ENCODE measurements around the gene LIAS.
A peak's percentile ranks its signal among the peaks of the same experiment; 100 is the strongest.
"Not testable (repeated sequence)": the region's sequence is repeated elsewhere in the genome, so short reads cannot be mapped to it uniquely, and the experiment has no call there.

The LIAS gene

GRCh38 chr4:39458505-39459300 is at the start of gene LIAS, which contains the start of gene RPL9:
Gene LIAS (plus strand): TSS chr4:39459056. CDS start chr4:39459118, 62 bp downstream.
Gene RPL9 (minus strand): TSS chr4:39458922. CDS start chr4:39458439, 483 bp downstream.
- peak; percentile 99 for DNase-seq

GRCh38 chr4:39410415-39410814 is 48.4 kb upstream of the LIAS start:
- DNase-seq, result no peak

GRCh38 chr4:39411561-39411960 is 47.3 kb upstream of the LIAS start:
- not testable (repeated sequence) for DNase-seq

DNA sequence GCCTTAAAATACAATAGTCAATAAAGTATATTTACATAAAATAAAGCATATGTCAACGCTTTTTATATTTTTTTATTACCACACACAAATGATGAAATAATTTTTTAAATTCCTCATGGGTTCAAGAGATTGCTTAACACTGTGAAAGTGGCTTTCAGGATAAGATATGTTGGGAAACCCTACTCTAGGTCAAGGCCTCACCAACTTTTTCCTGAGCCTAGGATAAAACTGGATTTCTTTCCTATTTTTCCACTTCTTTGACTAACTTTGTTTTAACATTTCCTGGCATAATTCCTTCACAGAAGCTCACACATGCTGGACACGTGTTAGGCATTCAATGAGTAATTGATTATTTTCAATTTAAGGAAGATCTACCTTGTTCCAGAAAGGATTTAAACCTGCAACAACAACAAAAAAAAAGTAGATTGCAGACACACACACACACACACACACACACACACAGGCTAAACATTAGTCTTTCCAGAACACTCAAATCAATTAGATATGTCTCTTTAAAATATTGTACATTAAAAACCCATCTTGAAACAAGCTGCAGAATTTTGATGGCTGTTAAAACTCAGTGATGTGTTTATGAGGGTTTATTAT is 43.1 kb upstream of the LIAS start:
- no peak for DNase-seq

DNA sequence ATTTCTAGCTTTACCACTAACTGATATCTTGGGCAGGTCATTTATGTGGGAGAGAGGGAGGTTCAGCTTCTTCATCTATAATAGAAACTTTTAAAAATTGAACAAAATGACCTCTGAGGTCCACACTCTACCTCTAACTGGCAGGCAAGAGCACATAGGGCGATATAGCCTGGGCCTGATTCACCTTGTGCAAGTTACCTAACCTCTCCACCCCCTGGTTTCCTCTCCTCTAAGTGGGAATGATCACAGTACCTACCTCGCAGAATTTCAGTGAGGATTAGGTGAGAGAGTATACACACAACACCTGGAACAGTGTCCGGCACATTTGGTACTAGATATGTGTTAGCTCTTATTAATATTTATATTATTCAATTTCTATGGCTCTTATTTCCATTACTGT is 36.6 kb upstream of the LIAS start:
- no peak for DNase-seq

- DNase-seq, result not testable (repeated sequence)
Measured at GRCh38 chr4:39425297-39425696, 33.6 kb upstream of the LIAS start.

GRCh38 chr4:39426728-39427127 is 32.1 kb upstream of the LIAS start:
- no peak for DNase-seq

DNA sequence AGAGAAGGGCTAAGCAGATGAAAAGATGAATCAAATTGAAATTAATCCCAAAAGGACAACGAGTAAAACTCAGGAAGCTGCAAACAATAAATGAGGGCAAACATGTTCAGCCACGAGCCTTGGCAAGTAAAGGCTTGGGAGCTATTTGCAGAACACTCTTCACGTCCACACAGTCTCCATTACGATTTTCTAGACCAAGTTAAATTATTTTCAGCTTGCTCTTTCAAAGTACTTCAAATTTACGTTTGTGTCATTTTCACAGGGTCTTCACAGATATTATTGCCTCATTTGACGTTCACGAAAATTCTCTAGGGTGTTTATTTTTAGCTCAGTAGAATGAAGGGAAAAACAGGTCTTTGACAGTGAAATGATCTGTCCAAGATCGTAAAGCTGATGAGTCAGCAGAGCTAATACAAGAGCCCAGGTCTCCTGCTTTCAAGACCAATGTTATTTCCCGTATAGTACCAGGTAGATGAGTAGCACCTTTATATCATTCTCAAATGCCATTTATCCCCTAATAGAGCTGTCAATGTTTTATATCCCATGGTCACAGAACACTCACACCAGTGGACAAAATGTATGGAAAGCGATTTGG is 31.2 kb upstream of the LIAS start:
- no peak for DNase-seq

DNA sequence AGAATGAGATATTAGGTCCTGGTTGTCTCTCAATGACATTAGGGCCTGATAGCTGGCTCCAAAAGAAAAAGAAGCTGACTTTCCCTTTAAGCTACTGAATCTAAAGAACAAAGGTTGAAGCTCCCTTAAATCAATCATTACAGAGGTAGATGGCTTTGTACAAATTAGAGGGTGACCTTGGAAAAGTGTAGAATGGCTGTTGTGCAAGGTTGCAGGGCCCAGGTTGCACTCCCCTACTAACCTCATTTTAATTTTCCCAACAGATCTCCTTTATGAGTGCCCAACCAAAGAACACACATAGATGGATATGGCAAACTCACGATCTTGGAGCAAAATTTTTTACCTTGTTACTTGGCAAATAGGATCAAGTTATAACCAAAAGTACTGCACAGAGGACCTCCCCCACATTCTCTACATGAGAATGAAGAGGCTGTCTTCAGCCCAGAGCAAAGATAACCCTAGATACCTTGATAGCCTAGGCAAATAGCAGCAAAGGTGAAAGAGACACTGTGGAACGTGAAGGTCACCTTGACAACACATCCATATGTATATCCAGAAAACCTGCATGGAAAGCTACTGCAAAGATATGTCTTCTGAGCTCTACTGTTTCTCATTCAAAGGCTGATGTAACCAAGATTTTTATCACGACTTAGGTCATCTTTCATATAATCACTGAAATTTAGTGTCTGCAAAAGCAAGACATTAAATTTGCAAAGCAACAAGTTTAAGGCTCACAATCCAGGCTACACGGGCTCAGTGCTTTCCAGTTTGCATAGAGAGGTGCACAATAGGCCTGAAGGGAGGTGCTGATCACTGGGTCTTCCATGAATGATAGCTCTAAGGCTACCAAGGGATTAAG is 29.2 kb upstream of the LIAS start:
- DNase-seq, result no peak

GRCh38 chr4:39433878-39434492 is 24.9 kb upstream of the LIAS start:
- DNase-seq, result no peak

DNA sequence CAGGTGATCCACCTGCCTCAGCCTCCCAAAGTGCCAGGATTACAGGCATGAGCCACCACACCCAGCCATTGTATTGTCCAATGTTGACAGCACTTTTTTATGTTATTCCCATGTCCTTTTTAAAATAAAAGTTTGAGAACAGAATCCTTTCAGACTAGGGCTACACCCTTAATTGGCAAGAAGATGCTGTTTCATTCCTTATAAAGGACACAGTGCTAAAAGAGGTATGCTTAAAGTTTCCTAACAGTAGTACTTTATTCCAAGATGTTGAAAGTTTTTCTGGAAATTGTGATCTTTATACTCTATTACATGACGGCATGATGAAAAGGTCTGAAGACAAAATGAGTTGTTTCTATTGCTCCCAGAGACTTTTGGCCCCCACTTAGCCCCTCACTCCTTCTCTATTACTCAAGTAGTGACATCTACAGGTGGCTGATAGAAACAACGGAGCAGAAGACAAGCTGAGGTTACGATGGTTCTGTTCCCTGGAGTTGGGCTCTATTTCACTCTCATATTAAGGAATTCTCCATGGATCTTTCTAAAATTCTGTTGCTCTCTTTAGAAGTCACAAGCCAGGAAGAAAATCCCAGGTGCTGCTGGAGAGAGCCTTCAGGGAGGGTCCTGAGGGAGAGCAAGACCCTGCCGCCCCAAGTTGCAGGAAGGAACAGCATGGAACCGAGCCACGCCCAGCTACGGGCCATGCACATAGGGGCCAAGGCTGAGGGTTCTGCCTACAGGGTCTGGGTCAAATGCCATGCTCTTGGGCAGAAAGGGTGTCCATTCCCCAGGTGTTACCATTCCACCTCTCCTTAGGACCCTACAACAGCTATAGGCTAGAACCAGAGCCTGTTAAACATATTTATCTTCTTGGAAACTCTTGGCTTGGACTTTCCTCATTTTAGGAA is 22.9 kb upstream of the LIAS start:
- no peak for DNase-seq

GRCh38 chr4:39441593-39441992 is 17.3 kb upstream of the LIAS start:
- no peak for DNase-seq

DNA sequence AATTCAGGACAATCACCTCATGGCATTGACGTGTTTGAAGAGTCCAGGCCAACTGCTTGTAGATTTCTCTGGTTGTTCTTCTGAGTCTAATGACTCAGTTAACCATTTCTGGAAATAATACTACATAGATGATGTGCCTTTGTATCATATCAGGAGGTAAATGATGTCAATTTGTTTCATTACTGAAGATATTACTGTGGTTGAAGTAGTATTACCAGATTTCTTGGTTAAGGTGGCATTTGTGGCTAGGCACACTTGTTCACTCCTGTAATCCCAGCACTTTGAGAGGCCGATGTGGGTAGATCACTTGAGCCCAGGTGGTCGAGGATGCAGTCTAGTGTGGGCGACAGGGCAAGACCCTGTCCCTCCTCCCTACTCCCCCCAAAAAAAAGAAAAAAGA is 15.9 kb upstream of the LIAS start:
- no peak for DNase-seq

DNA sequence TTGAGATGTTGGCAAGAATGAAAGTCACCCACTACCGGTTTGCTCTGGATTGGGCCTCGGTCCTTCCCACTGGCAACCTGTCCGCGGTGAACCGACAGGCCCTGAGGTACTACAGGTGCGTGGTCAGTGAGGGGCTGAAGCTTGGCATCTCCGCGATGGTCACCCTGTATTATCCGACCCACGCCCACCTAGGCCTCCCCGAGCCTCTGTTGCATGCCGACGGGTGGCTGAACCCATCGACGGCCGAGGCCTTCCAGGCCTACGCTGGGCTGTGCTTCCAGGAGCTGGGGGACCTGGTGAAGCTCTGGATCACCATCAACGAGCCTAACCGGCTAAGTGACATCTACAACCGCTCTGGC is 12.4 kb upstream of the LIAS start:
- no peak for DNase-seq

- DNase-seq, result no peak
Measured at GRCh38 chr4:39446842-39447573, 11.8 kb upstream of the LIAS start.

DNA sequence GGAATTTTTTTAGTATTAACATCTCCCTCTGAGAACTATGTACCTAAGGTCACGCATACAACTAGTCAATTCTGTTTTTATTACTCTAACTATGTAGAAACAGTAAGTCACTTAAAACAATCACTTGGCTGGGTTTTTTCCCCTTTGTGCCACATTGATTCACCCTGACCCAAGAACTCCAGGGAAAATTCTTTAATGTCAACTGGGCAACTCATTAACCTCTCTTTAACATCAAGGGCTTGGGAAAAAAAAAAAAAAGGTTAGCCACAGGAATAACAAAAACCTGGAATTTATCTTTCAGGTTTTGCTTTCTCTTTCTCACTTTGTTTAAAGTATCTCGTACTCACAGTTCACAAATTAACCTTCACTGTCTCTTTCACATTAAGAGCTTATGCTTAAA is 8.2 kb upstream of the LIAS start:
- DNase-seq, result no peak

GRCh38 chr4:39451423-39452023 is 7.3 kb upstream of the LIAS start:
- no peak for DNase-seq

GRCh38 chr4:39452153-39452859 is 6.5 kb upstream of the LIAS start:
- DNase-seq, result no peak

- DNase-seq, result no peak
Measured at GRCh38 chr4:39452860-39453587, 5.8 kb upstream of the LIAS start.

All from MV-4-11 (cell line).